CD1c-positive myeloid dendritic cell (primary cell): Measurements from ENCODE around the gene MKKS.
A peak's percentile ranks its signal among the peaks of the same experiment; 100 is the strongest.
"Not testable (repeated sequence)": the region's sequence is repeated elsewhere in the genome, so short reads cannot be mapped to it uniquely, and the experiment has no call there.

Source experiments
- DNase-seq: peaks from one replicate; pipeline ENCODE4 v3.0.0-alpha.2; 2016; ENCODE audit errors: extremely low spot score

The MKKS gene

GRCh38 chr20:10412591-10413408 is 21.2 kb downstream of the MKKS start:
- no peak for DNase-seq

- no peak for DNase-seq
Measured at GRCh38 chr20:10411673-10412072, 22.3 kb downstream of the MKKS start.

GRCh38 chr20:10408108-10408813 is 25.8 kb downstream of the MKKS start:
- no peak for DNase-seq

GRCh38 chr20:10404959-10405530 is 29.0 kb downstream of the MKKS start:
- DNase-seq, result no peak

GRCh38 chr20:10404023-10404628 is 29.9 kb downstream of the MKKS start:
- peak; percentile 32 for DNase-seq

GRCh38 chr20:10402938-10403608 is 30.9 kb downstream of the MKKS start:
- peak; percentile 78 for DNase-seq

GRCh38 chr20:10398834-10399369 is 35.1 kb downstream of the MKKS start:
- DNase-seq, result no peak

- not testable (repeated sequence) for DNase-seq
Measured at GRCh38 chr20:10394752-10395151, 39.3 kb downstream of the MKKS start.

GRCh38 chr20:10390709-10391108 is 43.3 kb downstream of the MKKS start:
- no peak for DNase-seq

- no peak for DNase-seq
Measured at GRCh38 chr20:10388597-10388996, 45.4 kb downstream of the MKKS start.

- no peak for DNase-seq
Measured at GRCh38 chr20:10387686-10388085, 46.3 kb downstream of the MKKS start.

GRCh38 chr20:10385850-10386544 is 48.0 kb downstream of the MKKS start:
- DNase-seq, result no peak

GRCh38 chr20:10381477-10381876 is 52.5 kb downstream of the MKKS start:
- DNase-seq, result no peak

GRCh38 chr20:10379761-10380160 is 54.3 kb downstream of the MKKS start:
- no peak for DNase-seq

GRCh38 chr20:10376270-10377075 is 57.5 kb downstream of the MKKS start:
- no peak for DNase-seq

GRCh38 chr20:10375191-10375590 is 58.8 kb downstream of the MKKS start:
- DNase-seq, result no peak

GRCh38 chr20:10374036-10374435 is 60.0 kb downstream of the MKKS start:
- DNase-seq, result no peak

- no peak for DNase-seq
Measured at GRCh38 chr20:10371467-10371866, 62.6 kb downstream of the MKKS start.

GRCh38 chr20:10370091-10370887 is 63.7 kb downstream of the MKKS start:
- DNase-seq, result no peak
